Left lung (tissue), 10 donors: ENCODE data around the gene PRUNE2. TPM values are rescaled to one million over a fixed set of nuclear protein-coding genes. Genes with fewer than 3 reads are reported as not detected.

ENCODE experiments used
- ATAC-seq: fragments of 200-7000 bp; cut with Tn5 transposase; one replicate; pipeline ENCODE4 v1.9.1; 2020; ENCODE audit warnings: moderate library complexity
- DNase-seq, 4 donors: peaks; one replicate each; pipeline ENCODE4 v3.0.0-alpha.2; 2013 to 2020
- H3K27ac ChIP-seq, 2 donors: fragments of 200-600 bp; sonication (generic) in 1 of 2; one replicate each; pipeline versions ENCODE4 v1.5.0 to v1.8.0; 2020 to 2021
- H3K27me3 ChIP-seq, 2 donors: fragments of 200-600 bp; sonication (generic) in 1 of 2; one replicate each; pipeline versions ENCODE4 v1.5.0 to v1.8.0; 2020 to 2021
- H3K36me3 ChIP-seq, 2 donors: fragments of 200-600 bp; sonication (generic) in 1 of 2; one replicate each; pipeline versions ENCODE4 v1.5.0 to v1.8.0; 2020 to 2021
- H3K4me1 ChIP-seq, 2 donors: fragments of 200-600 bp; one replicate each; pipeline ENCODE4 v1.8.0; 2021
- H3K4me3 ChIP-seq, 2 donors: fragments of 200-600 bp; sonication (generic) in 1 of 2; one replicate each; pipeline versions ENCODE4 v1.5.0 to v1.8.0; 2020 to 2021; ENCODE audit warnings: mild to moderate bottlenecking in 1 of 2
- H3K9me3 ChIP-seq, 2 donors: fragments of 200-600 bp; sonication (generic) in 1 of 2; one replicate each; pipeline versions ENCODE4 v1.5.0 to v1.8.0; 2020 to 2021
- CTCF ChIP-seq, 2 donors: fragments of 200-600 bp; sonication (generic) in 1 of 2; IDR thresholded peaks; one replicate each; pipeline versions ENCODE4 v1.5.0 to v1.8.0; 2021; ENCODE audit warnings: antibody characterized with exemption in 2 of 2
- intact Hi-C, 2 donors: fragments of 100-400 bp; cut with DNase I; formaldehyde crosslinking; loops; one replicate each; pipeline versions ENCODE4 v1.11.2 to v1.14.2; 2022
- polyA plus RNA-seq, 6 donors: library from polyadenylated mRNA; unstranded; fragments of 120-200 nt; gene quantifications; one replicate each; pipeline ENCODE4 v1.2.1, GENCODE V29; 2013; ENCODE audit not compliant: insufficient read length in 6 of 6
- total RNA-seq, 2 donors: library from RNA; stranded (reverse); fragmentation: NEBNext Ultra II Directional; extraction: Animal tissue kit (Norgen Biotek cat#: 25700); gene quantifications; one replicate each; pipeline ENCODE4 v1.2.1, GENCODE V29; 2021
- donor health status: DM: no; HTN: yes; CAD: no.
- donor health status: DM: no; HTN: no; CAD: no.

Gene PRUNE2
- total and polyA plus RNA-seq, 8 donors: 2.0 to 17.7 (median 4.1) TPM

DNA sequence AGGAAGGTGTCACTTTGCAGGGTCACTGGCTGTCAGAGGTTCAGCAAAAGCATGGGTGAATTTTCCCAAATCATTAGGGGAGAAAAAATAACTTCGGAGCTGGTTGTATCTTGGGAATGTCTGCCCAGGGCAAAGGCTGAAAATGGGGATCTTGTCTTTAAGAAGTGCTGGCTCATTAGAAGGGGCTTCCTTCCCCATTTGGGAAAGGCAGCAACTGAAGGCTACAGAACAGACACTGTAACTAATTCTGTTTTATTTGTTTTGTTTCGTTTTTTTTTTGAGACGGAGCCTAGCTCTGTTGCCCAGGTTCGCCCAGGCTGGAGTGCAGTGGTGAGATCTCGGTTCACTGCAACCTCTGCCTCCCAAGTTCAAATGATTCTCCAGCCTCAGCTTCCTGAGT, 212.0 kb downstream of the PRUNE2 start:
- intact Hi-C loops: no loop called here
- H3K27ac ChIP-seq: peak overlapping the region in 1 of 2 donors; percentile 76
- H3K27me3 ChIP-seq: peaks cover 0 to 18% of the 10 kb centered on the region in 2 donors
- no peak overlapping the region for H3K4me3 ChIP-seq
- H3K36me3 ChIP-seq: no peaks in the 10 kb centered on the region
- no peak for TF ChIP-seq CTCF (IDR thresholded peaks at IDR 0.05)
- DNase-seq (no peak), ATAC-seq (no peak)
- peaks cover 0 to 39% of the 10 kb centered on the region in 2 donors for H3K4me1 ChIP-seq
- H3K9me3 ChIP-seq: no peaks in the 10 kb centered on the region

GRCh38 chr9:76692458-76693129, 213.3 kb downstream of the PRUNE2 start:
- H3K9me3 ChIP-seq: no peaks in the 10 kb centered on the region
- DNase-seq (no peak), ATAC-seq (no peak)
- intact Hi-C loops: no loop called here
- H3K4me1 ChIP-seq: peaks cover 0 to 40% of the 10 kb centered on the region in 2 donors
- peaks cover 0 to 18% of the 10 kb centered on the region in 2 donors for H3K27me3 ChIP-seq
- no peak overlapping the region for H3K4me3 ChIP-seq
- H3K27ac ChIP-seq: no peak overlapping the region
- H3K36me3 ChIP-seq: no peaks in the 10 kb centered on the region
- no peak for TF ChIP-seq CTCF (IDR thresholded peaks at IDR 0.05)

GRCh38 chr9:76691517-76692313, 214.2 kb downstream of the PRUNE2 start:
- Histone ChIP-seq H3K4me3 (peak overlapping the region in 1 of 2 donors; percentile 18), H3K27ac (peak overlapping the region in 1 of 2 donors; percentile 23), H3K9me3 (no peaks in the 10 kb centered on the region), H3K27me3 (peaks cover 0 to 18% of the 10 kb centered on the region in 2 donors), H3K4me1 (peaks cover 0 to 39% of the 10 kb centered on the region in 2 donors), H3K36me3 (no peaks in the 10 kb centered on the region)
- intact Hi-C loops: no loop called here
- ATAC-seq (no peak), DNase-seq (peak in 2 of 4 donors; percentile 22 to 60)
- TF ChIP-seq CTCF (IDR thresholded peaks at IDR 0.05): no peak

GRCh38 chr9:76690973-76691370, 214.9 kb downstream of the PRUNE2 start:
- peaks cover 0 to 18% of the 10 kb centered on the region in 2 donors for H3K27me3 ChIP-seq
- no peak overlapping the region for H3K27ac ChIP-seq
- H3K4me1 ChIP-seq: peaks cover 0 to 39% of the 10 kb centered on the region in 2 donors
- DNase-seq (no peak), ATAC-seq (no peak)
- TF ChIP-seq CTCF (IDR thresholded peaks at IDR 0.05): no peak
- intact Hi-C loops: no loop called here
- H3K4me3 ChIP-seq: no peak overlapping the region
- no peaks in the 10 kb centered on the region for H3K36me3 ChIP-seq
- no peaks in the 10 kb centered on the region for H3K9me3 ChIP-seq
